SK-N-MC (cell line): ENCODE measurements around the gene MUS81.
"Not testable (repeated sequence)": the region's sequence is repeated elsewhere in the genome, so short reads cannot be mapped to it uniquely, and the experiment has no call there.

Source experiments
- DNase-seq: peaks from one replicate; pipeline ENCODE4 v3.0.0-alpha.2; 2011; ENCODE audit warnings: low read depth, low spot score
- H3K27ac ChIP-seq: fragments of 200-600 bp; sonication (generic); 2 replicates; pipeline ENCODE4 v1.5.1; 2016; ENCODE audit warnings: mixed run types
- H3K36me3 ChIP-seq: fragments of 200-600 bp; sonication (generic); 2 replicates; pipeline ENCODE4 v1.6.1; 2017; ENCODE audit warnings: antibody characterized with exemption, low read length, mixed read lengths; ENCODE audit not compliant: insufficient read depth
- H3K4me3 ChIP-seq: fragments of 200-600 bp; sonication (generic); 2 replicates; pipeline ENCODE4 v1.5.1; 2016
- H3K9ac ChIP-seq: fragments of 200-600 bp; sonication (generic); 2 replicates; pipeline ENCODE4 v1.8.0; 2017; ENCODE audit warnings: mixed run types, mixed read lengths; ENCODE audit not compliant: insufficient read length
- H3K9me3 ChIP-seq: fragments of 200-600 bp; sonication (generic); 2 replicates; pipeline ENCODE4 v1.6.1; 2017; ENCODE audit warnings: low read depth, mild to moderate bottlenecking, antibody characterized with exemption, low read length, moderate library complexity, mixed read lengths
- EZH2 ChIP-seq: fragments of 200-600 bp; sonication (generic); IDR thresholded peaks from one replicate; pipeline ENCODE4 v1.6.1; 2017; ENCODE audit warnings: antibody characterized with exemption
- FOXP2 ChIP-seq: optimal IDR thresholded peaks from 2 replicates; pipeline ENCODE3; 2011; ENCODE audit warnings: mild to moderate bottlenecking, moderate library complexity; ENCODE audit not compliant: insufficient read depth; ENCODE audit errors: extremely low read length, control extremely low read depth
- POLR2AphosphoS5 ChIP-seq: IDR thresholded peaks from 2 replicates; pipeline ENCODE4 v1.6.1; 2012; ENCODE audit warnings: mild to moderate bottlenecking, low read depth, low read length, borderline replicate concordance

The MUS81 gene

GRCh38 chr11:65890324-65891218 lies 30.3 kb downstream of the MUS81 start, which contains the start of gene CCDC85B:
TSS of gene CCDC85B (plus strand) at chr11:65890673. CDS start at chr11:65890784, 111 bp downstream.
- peak; percentile 53 for DNase-seq
- H3K27ac ChIP-seq: 0 out of 2 replicates have a peak within 1 kb of the TSS, but pooled peaks have one; percentile 42
- no peaks in the 10 kb centered on the region for H3K9me3 ChIP-seq
- H3K36me3 ChIP-seq: peaks cover 8% of the 10 kb centered on the region; the same call in 1 of the 2 replicates
- TF ChIP-seq EZH2: no peak
- TF ChIP-seq POLR2AphosphoS5: peak; percentile 77
- peak within 1 kb of the TSS; percentile 88 for H3K9ac ChIP-seq
- H3K4me3 ChIP-seq: peak within 1 kb of the TSS; percentile 95

DNA sequence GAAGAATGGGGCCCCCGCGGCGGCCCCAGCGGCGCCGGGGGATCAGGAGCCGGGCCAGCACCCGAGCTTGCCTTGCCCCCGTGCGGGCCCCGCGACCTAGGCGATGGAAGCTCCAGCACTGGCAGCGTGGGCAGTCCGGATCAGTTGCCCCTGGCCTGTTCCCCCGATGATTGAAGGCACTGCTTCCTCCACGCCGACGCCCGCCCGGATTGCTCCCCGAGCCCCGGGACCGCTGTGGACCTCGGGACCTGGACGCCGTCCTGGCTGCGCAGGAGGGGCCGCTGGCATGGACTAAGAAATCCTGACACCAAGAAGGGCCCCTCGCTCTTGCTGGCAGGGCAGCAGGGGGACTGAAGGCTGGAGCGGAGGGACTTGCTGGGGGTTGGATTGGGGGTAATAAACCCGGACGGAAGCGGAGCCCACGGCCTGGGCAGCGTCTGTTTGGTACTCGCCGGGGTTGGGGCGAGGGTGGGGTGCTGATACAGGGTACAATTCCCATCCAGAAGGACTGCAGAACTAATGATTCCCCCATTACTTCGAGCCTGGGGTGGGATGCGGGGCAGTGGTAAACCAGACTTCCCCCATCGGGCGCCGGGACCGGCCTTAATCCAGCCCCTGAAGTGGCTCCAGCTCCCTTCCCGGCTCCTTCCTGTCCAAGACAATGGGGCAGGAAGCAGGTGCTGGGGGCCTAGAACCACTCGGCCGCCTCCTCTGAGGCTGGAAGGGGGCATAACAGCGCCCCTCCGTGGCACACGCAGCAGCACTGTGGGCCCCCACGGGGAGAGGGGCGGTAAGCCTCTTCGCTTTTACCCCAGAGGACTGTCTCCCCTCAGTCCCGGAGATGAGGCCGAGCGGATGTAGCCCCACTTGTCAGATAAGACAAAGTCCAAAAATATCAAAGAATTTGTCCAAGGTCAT lies 31.2 kb downstream of the MUS81 start:
- Histone ChIP-seq H3K4me3 (peak overlapping the region; percentile 95), H3K9me3 (no peaks in the 10 kb centered on the region), H3K36me3 (peaks cover 2% of the 10 kb centered on the region; the same call in 1 of the 2 replicates), H3K9ac (peak overlapping the region; percentile 88), H3K27ac (0 out of 2 replicates have a peak overlapping the region, but pooled peaks have one; percentile 42)
- TF ChIP-seq EZH2 (no peak), POLR2AphosphoS5 (0 out of 2 replicates have a peak, but pooled peaks have one; percentile 15)
- DNase-seq: no peak

DNA sequence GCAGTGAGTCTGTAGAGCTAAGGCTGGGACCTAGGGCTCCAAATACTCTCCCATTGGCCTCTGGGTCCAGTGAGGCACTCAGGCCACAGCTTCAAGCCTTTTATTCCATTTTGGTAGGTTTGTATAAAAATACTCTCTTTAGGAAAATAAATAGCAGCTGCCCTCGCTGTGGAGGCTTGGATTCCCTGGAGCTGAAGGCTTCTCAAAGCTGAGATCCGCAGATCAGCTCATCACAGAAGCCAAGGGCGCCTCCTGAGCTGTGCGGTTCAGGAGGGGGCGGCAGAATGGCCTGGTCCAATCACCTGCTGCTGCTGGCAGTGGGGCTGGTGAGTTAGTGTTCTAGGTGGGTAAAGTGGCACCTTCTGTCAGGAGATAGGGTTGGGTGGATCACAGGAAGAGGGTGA lies 31.9 kb downstream of the MUS81 start:
- Histone ChIP-seq H3K4me3 (peak overlapping the region; percentile 95), H3K9ac (peak overlapping the region; percentile 88)
- not testable (repeated sequence) for H3K27ac ChIP-seq, H3K9me3 ChIP-seq, DNase-seq, H3K36me3 ChIP-seq

- no peak for DNase-seq
- TF ChIP-seq EZH2 (no peak), POLR2AphosphoS5 (no peak; the same call in 1 of the 2 replicates), FOXP2 (no peak)
- Histone ChIP-seq H3K36me3 (no peaks in the 10 kb centered on the region), H3K9ac (no peak overlapping the region), H3K27ac (no peak overlapping the region), H3K9me3 (no peaks in the 10 kb centered on the region), H3K4me3 (peak overlapping the region; percentile 52)
Measured at GRCh38 chr11:65892661-65893317, 32.6 kb downstream of the MUS81 start.

DNA sequence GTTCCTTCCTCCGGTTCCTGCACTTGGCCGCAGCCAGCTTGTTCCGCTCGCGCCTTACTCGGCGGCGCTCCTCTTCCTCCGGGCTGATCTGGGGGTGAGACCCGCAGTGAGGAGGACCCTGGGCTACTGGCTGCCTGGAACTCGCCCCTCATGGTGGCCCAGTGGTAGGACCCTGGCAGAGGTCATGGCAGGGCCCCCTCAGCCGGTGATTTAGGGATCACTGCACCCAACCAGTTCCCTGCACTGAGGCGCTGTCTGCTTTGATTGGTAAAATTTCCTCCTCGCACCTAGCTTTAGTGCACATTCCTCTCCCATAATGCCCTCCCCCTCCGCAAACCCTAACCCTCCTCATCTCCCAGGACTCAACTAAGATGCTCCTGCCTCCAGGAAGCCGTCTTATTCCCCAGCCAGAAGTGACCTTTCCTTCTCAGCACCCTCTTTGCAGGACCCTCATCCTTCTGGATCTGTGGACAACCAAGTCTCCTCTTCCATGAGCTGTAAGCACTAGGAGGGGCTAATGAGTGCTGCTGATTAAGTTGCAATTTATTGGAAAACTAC lies 33.9 kb downstream of the MUS81 start:
- Histone ChIP-seq H3K36me3 (no peaks in the 10 kb centered on the region), H3K9me3 (no peaks in the 10 kb centered on the region), H3K9ac (no peak overlapping the region), H3K4me3 (no peak overlapping the region), H3K27ac (0 out of 2 replicates have a peak overlapping the region, but pooled peaks have one; percentile 67)
- TF ChIP-seq POLR2AphosphoS5: no peak
- no peak for TF ChIP-seq EZH2
- TF ChIP-seq FOXP2: no peak
- no peak for DNase-seq

- Histone ChIP-seq H3K9ac (no peak overlapping the region), H3K36me3 (no peaks in the 10 kb centered on the region)
Measured at GRCh38 chr11:65895482-65895981, 35.3 kb downstream of the MUS81 start.

GRCh38 chr11:65896034-65896999 lies 36.1 kb downstream of the MUS81 start:
- TF ChIP-seq POLR2AphosphoS5 (no peak), EZH2 (no peak), FOXP2 (no peak)
- no peaks in the 10 kb centered on the region for H3K36me3 ChIP-seq
- DNase-seq: no peak
- H3K9me3 ChIP-seq: no peaks in the 10 kb centered on the region
- no peak overlapping the region for H3K9ac ChIP-seq
- H3K27ac ChIP-seq: no peak overlapping the region
- H3K4me3 ChIP-seq: no peak overlapping the region

More at GRCh38 chr11:65895482-65895981, 35.3 kb downstream of the MUS81 start:
- Histone ChIP-seq H3K9me3 (no peaks in the 10 kb centered on the region), H3K27ac (no peak overlapping the region), H3K4me3 (no peak overlapping the region)
- no peak for DNase-seq
- TF ChIP-seq POLR2AphosphoS5: no peak
- no peak for TF ChIP-seq EZH2
